GM12878 (cell line): ENCODE results near the gene NUCB1. TPM values are rescaled to one million over a fixed set of nuclear protein-coding genes. Genes with fewer than 3 reads are reported as not detected.

Experiments
- ATAC-seq: fragments of 200-7000 bp; cut with Tn5 transposase; 3 replicates; pipeline ENCODE4 v1.9.1; 2020; ENCODE audit warnings: mild to moderate bottlenecking, moderate library complexity
- BruUV-seq: library from RNA; stranded (reverse); fragments of 400-500 nt; replicated peaks from 2 replicates; lab custom pipeline; 2021; lab: Mats Ljungman, UMichigan
- CTCF ChIA-PET: fragments of 300-600 bp; sonication (Branson Sonifier 250); formaldehyde crosslinking; extraction: SDS; loops from one replicate; lab custom pipeline; 2021; ENCODE audit warnings: inconsistent platforms; lab: Yijun Ruan, JAX
- POLR2A ChIA-PET: fragments of 350-600 bp; formaldehyde crosslinking; extraction: SDS; loops from one replicate; lab custom pipeline; 2021; ENCODE audit warnings: inconsistent platforms; lab: Charles Lee
- RAD21 ChIA-PET: fragments of 300-600 bp; sonication (Branson Sonifier 250); formaldehyde crosslinking; loops from one replicate; lab custom pipeline; 2023; ENCODE audit warnings: antibody characterized with exemption; ENCODE audit not compliant: unreplicated experiment; lab: Charles Lee
- SMC1A ChIA-PET: fragments of 300-600 bp; sonication (Branson Sonifier 250); formaldehyde crosslinking; loops from one replicate; lab custom pipeline; 2023; ENCODE audit not compliant: unreplicated experiment, uncharacterized antibody; lab: Charles Lee
- DNase-seq: peaks from one replicate; pipeline ENCODE4 v3.0.0-alpha.2; 2011; ENCODE audit warnings: low read depth, low spot score
- FAIRE-seq: peaks from 3 replicates; lab custom pipeline; 2011; peaks lifted over from hg19 to GRCh38; lab: Jason Lieb, UNC
- H2AFZ ChIP-seq: 2 replicates; pipeline ENCODE4 v1.6.0; 2011; ENCODE audit warnings: low read depth, low read length, control low read depth; ENCODE audit not compliant: control insufficient read depth
- H3K27ac ChIP-seq: 2 replicates; pipeline ENCODE4 v1.5.1; 2011; ENCODE audit warnings: control low read depth; ENCODE audit not compliant: control insufficient read depth, insufficient read depth
- H3K27me3 ChIP-seq, 2 experiments: replicated peaks in 1 of 2; 2 replicates each; pipeline versions ENCODE4 v1.6.0 to v1.6.1; 2011; ENCODE audit warnings: low read length in 1 of 2; ENCODE audit not compliant: control insufficient read depth in 2 of 2, insufficient read depth in 2 of 2
- H3K36me3 ChIP-seq, 2 experiments: 2 replicates each; pipeline ENCODE4 v1.5.1; 2011; ENCODE audit warnings: low read length in 1 of 2; ENCODE audit not compliant: control insufficient read depth in 2 of 2, insufficient read depth in 2 of 2
- H3K4me1 ChIP-seq: 2 replicates; pipeline ENCODE4 v1.6.1; 2011; ENCODE audit warnings: mild to moderate bottlenecking, low read length, moderate library complexity, mixed read lengths; ENCODE audit not compliant: control insufficient read depth, insufficient read depth
- H3K4me2 ChIP-seq: 2 replicates; pipeline ENCODE4 v1.6.0; 2011; ENCODE audit warnings: control low read depth; ENCODE audit not compliant: control insufficient read depth, insufficient read depth
- H3K4me3 ChIP-seq: fragments of 200-600 bp; sonication (generic); 2 replicates; pipeline ENCODE4 v1.5.1; 2016
- H3K79me2 ChIP-seq: 2 replicates; pipeline ENCODE4 v1.6.0; 2011; ENCODE audit warnings: low read length; ENCODE audit not compliant: control insufficient read depth, insufficient read depth
- H3K9ac ChIP-seq: 2 replicates; pipeline ENCODE4 v1.8.0; 2011; ENCODE audit warnings: low read length, control low read depth, mixed read lengths; ENCODE audit not compliant: control insufficient read depth, insufficient read depth
- H3K9me3 ChIP-seq: replicated peaks from 3 replicates; pipeline ENCODE4 v1.5.1; 2011; ENCODE audit warnings: mild to moderate bottlenecking, low read length; ENCODE audit not compliant: control insufficient read depth, insufficient read depth
- H4K20me1 ChIP-seq: 2 replicates; pipeline ENCODE4 v1.6.0; 2011; ENCODE audit not compliant: control insufficient read depth, insufficient read depth
- CREM ChIP-seq: IDR thresholded peaks from 2 replicates; pipeline ENCODE4 v1.6.1; 2014; ENCODE audit warnings: antibody characterized with exemption, low read depth
- E2F4 ChIP-seq: IDR thresholded peaks from 2 replicates; pipeline ENCODE4 v1.6.1; 2012; ENCODE audit warnings: low read depth, low read length, improper control_type of control experiment
- E2F8 ChIP-seq: fragments of 450-650 bp; IDR thresholded peaks from 2 replicates; pipeline ENCODE4 v1.6.1; 2018; ENCODE audit warnings: mild to moderate bottlenecking, low read depth, moderate library complexity; ENCODE audit not compliant: partially characterized antibody
- ELK1 ChIP-seq: IDR thresholded peaks from 2 replicates; pipeline ENCODE4 v1.6.1; 2012; ENCODE audit warnings: low read depth, low read length, improper control_type of control experiment
- HCFC1 ChIP-seq: fragments of 150-350 bp; IDR thresholded peaks from 2 replicates; pipeline ENCODE4 v1.6.1; 2014; ENCODE audit warnings: low read length
- IRF4 ChIP-seq: IDR thresholded peaks from 2 replicates; pipeline ENCODE4 v1.6.1; 2011; ENCODE audit warnings: low read depth, low read length
- LARP7 ChIP-seq: fragments of 450-650 bp; IDR thresholded peaks from 2 replicates; pipeline ENCODE4 v1.6.1; 2017; ENCODE audit warnings: mild to moderate bottlenecking
- PAX5 ChIP-seq: IDR thresholded peaks from 2 replicates; pipeline ENCODE4 v1.6.1; 2011; ENCODE audit warnings: low read depth, low read length, borderline replicate concordance
- POLR2A ChIP-seq: IDR thresholded peaks from 2 replicates; pipeline ENCODE4 v1.6.1; 2011; ENCODE audit warnings: low read depth, mild to moderate bottlenecking, low read length
- POLR2AphosphoS5 ChIP-seq: IDR thresholded peaks from 2 replicates; pipeline ENCODE4 v1.6.1; 2011; ENCODE audit warnings: mild to moderate bottlenecking, low read length, inconsistent platforms
- SIX5 ChIP-seq: IDR thresholded peaks from 2 replicates; pipeline ENCODE4 v1.6.1; 2011; ENCODE audit warnings: mild to moderate bottlenecking, low read depth, low read length, moderate library complexity; ENCODE audit not compliant: severe bottlenecking
- ZNF24 ChIP-seq: fragments of 450-650 bp; IDR thresholded peaks from 2 replicates; pipeline ENCODE4 v1.6.1; 2017; ENCODE audit warnings: antibody characterized with exemption, mild to moderate bottlenecking
- ZNF592 ChIP-seq: fragments of 450-650 bp; IDR thresholded peaks from 2 replicates; pipeline ENCODE4 v1.6.1; 2017; ENCODE audit warnings: mild to moderate bottlenecking, moderate library complexity
- WGBS: methylation state at CpG from one replicate; pipeline ENCODE4 v1.1.6; 2016; ENCODE audit warnings: low lambda C conversion rate; ENCODE audit not compliant: insufficient replicate concordance, insufficient coverage; ENCODE audit errors: missing lambda C conversion rate; 5-methylcytosine and 5-hydroxymethylcytosine counted together
- in situ Hi-C: fragments of 300-500 bp; cut with MboI; formaldehyde crosslinking; loops from 9 replicates; pipeline ENCODE4 v1.14.3; 2018; ENCODE audit warnings: mixed read lengths
- intact Hi-C: fragments of 100-400 bp; cut with micrococcal nuclease; formaldehyde crosslinking; loops from one replicate; pipeline ENCODE4 v1.14.2; 2022; ENCODE audit not compliant: unreplicated experiment
- polyA plus RNA-seq, 11 experiments: library from polyadenylated mRNA; depleted of rRNA in 4 of 11; unstranded in 6 of 11; stranded (reverse) in 5 of 11; fragments of >200 nt; fragmentation: Nextera tagmentation in 4 of 11; fragmentation: Illumina TruSeq in 1 of 11; extraction: Ambion mirVana in 4 of 11; extraction: Trizol in 1 of 11; gene quantifications; 1 replicate in 1 of 11; 2 replicates in 10 of 11; pipeline versions ENCODE4 v1.2.1 to v1.2.3, GENCODE V29; 2011 to 2016; ENCODE audit warnings: inconsistent platforms in 2 of 11, missing spikeins in 2 of 11, low read depth in 1 of 11
- total RNA-seq, 4 experiments: library from RNA; depleted of rRNA in 3 of 4; stranded (reverse); fragments of >200 nt in 3 of 4; fragmentation: Illumina TruSeq in 1 of 4; extraction: Trizol in 1 of 4; gene quantifications; 2 replicates each; pipeline versions ENCODE4 v1.2.1 to v1.2.3, GENCODE V29; 2013 to 2021

Gene NUCB1
- total and polyA plus RNA-seq, 10 of the 15 experiments (the other 5 are each of a cell fraction or from before 2014, with no cell fraction given) = 1.8 to 112 (median 44.5) TPM

GRCh38 chr19:48881741-48882657, 18.1 kb upstream of the NUCB1 start:
- DNase-seq (no peak), FAIRE-seq (no peak), ATAC-seq (peak; percentile 62)
- intact Hi-C loops (no loop called here), in situ Hi-C loops (no loop called here)
- Histone ChIP-seq H3K27ac (no peak overlapping the region), H3K4me2 (no peak overlapping the region), H3K4me3 (no peak overlapping the region), H2AFZ (no peak overlapping the region), H3K79me2 (peaks cover 5% of the 10 kb centered on the region), H3K9ac (no peak overlapping the region), H4K20me1 (no peaks in the 10 kb centered on the region), H3K9me3 (peaks cover 7% of the 10 kb centered on the region; the same call in 2 of the 3 replicates), H3K36me3 (peaks cover 0 to 7% of the 10 kb centered on the region in 2 experiments; a peak in 1 of 4 replicates), H3K27me3 (no peaks in the 10 kb centered on the region), H3K4me1 (peaks cover 14% of the 10 kb centered on the region)
- POLR2A ChIA-PET = interaction anchor here (0.7 to 2.1 kb wide), 3 partner anchors 13 to 80 kb away, joined by 4 to 8 read pairs (median 6); partner anchors contain the start of gene NUCB1
- WGBS = 85% methylated on average over 30 of the region's 30 CpGs
- RAD21 ChIA-PET = interaction anchor here (0.7 kb wide), 1 partner anchor 30 kb away, joined by 3 read pairs; no protein-coding TSS in a partner anchor
- BruUV-seq = no TSS peak
- CTCF ChIA-PET = interaction anchor here (0.5 to 0.8 kb wide), 2 partner anchors 38 to 223 kb away, joined by 3 to 4 read pairs; no protein-coding TSS in a partner anchor
- SMC1A ChIA-PET = interaction anchor here (1.2 kb wide), 1 partner anchor 82 kb away, joined by 3 read pairs; no protein-coding TSS in a partner anchor
- TF ChIP-seq HCFC1 (peak; percentile 88), E2F8 (no peak), CREM (0 out of 2 replicates have a peak, but pooled peaks have one; percentile 38), LARP7 (no peak), POLR2A (peak; percentile 44), IRF4 (no peak), E2F4 (no peak), SIX5 (peak; percentile 89), PAX5 (no peak), ELK1 (peak; percentile 43; the same call in 1 of the 2 replicates), ZNF24 (no peak), ZNF592 (peak; percentile 39; the same call in 1 of the 2 replicates), POLR2AphosphoS5 (peak; percentile 51; the same call in 1 of the 2 replicates)
